Uterus (tissue), 2 donors: Measurements from ENCODE around the gene SPRYD4.
"Not testable (repeated sequence)": the region's sequence is repeated elsewhere in the genome, so short reads cannot be mapped to it uniquely, and the experiment has no call there.

Experiments
- CTCF ChIP-seq, 4 experiments: fragments of 200-600 bp in 2 of 4; fragments of 450-650 bp in 2 of 4; sonication (generic) in 2 of 4; IDR thresholded peaks; one replicate each; pipeline ENCODE4 v1.5.1; 2016 to 2019; ENCODE audit warnings: antibody characterized with exemption in 4 of 4, mild to moderate bottlenecking in 2 of 4, moderate library complexity in 1 of 4
- POLR2A ChIP-seq, 2 donors: fragments of 450-650 bp; IDR thresholded peaks; one replicate each; pipeline ENCODE4 v1.6.1; 2016; ENCODE audit warnings: antibody characterized with exemption in 2 of 2, mild to moderate bottlenecking in 1 of 2, moderate library complexity in 1 of 2

- TF ChIP-seq CTCF, POLR2A (IDR thresholded peaks at IDR 0.05): not testable (repeated sequence)
Measured at GRCh38 chr12:56494106-56494415, 25.7 kb downstream of the SPRYD4 start.
